ENCODE results near the gene THBS4. TPM values are rescaled to one million over a fixed set of nuclear protein-coding genes. Genes with fewer than 3 reads are reported as not detected.

THBS4 gene
- total RNA-seq (2013): 0.29 TPM
- under 1 TPM in 1 of 3 donors, not detected in 2; 0.03 TPM for polyA plus RNA-seq
- polyA minus RNA-seq: under 0.01 TPM in 1 of 2 replicates, not detected in the other
- total RNA-seq: 0 to 2.3 (median 0.20) reads per million in 11 experiments

DNA sequence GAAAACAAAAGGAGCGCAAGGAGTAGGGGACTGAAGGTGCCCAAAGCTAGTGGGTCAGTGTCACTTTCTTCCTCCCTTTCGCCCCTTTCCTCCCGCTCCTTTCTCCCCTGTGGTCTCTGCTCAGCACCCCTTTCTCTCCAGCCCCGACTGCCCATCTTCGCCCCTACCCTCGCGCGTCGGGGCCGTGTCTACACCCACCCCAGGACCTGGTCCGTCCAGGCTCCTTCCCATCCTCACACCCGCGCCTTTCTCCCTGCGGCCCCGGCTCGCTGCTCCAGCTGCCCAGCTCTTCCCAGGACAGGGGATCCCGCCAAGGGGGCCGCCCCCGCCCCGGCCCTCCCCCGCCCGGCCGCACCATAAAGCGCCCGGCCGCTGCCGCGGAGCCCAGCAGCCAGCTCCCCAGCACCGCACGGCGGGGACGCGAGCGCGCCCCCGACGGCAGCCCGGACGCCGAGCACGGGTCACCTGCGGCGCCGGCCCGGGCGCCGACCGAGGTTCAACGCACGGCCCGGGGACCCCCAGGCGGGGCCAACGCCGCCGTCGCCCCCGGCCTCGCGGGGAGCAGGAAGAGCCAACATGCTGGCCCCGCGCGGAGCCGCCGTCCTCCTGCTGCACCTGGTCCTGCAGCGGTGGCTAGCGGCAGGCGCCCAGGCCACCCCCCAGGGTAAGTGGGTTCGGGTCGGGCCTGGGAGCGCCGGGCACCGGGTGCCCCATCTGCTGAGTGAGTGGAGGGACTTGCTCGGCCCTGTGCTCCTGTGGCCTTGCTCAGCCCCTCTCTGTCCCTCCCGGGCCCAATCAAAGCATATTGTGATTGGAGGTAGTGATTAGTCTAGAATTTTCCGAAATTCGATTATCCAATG lies at the start of gene THBS4:
TSS of gene THBS4 (plus strand) at position 387 of the 860 bp plus-strand sequence. CDS start at position 577, 190 bp downstream.
- TF ChIP-seq, protein P1, sequence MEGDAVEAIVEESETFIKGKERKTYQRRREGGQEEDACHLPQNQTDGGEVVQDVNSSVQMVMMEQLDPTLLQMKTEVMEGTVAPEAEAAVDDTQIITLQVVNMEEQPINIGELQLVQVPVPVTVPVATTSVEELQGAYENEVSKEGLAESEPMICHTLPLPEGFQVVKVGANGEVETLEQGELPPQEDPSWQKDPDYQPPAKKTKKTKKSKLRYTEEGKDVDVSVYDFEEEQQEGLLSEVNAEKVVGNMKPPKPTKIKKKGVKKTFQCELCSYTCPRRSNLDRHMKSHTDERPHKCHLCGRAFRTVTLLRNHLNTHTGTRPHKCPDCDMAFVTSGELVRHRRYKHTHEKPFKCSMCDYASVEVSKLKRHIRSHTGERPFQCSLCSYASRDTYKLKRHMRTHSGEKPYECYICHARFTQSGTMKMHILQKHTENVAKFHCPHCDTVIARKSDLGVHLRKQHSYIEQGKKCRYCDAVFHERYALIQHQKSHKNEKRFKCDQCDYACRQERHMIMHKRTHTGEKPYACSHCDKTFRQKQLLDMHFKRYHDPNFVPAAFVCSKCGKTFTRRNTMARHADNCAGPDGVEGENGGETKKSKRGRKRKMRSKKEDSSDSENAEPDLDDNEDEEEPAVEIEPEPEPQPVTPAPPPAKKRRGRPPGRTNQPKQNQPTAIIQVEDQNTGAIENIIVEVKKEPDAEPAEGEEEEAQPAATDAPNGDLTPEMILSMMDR (IDR thresholded peaks at IDR 0.05): no peak
- Histone ChIP-seq H3K4me2 (replicated peaks; ENCODE audit: extremely low read depth, low read length, poor library complexity, severe bottlenecking) (peak within 1 kb of the TSS; percentile 47), H3K79me2 (ENCODE audit: insufficient read depth, low read length) (no peaks in the 10 kb centered on the region), H3K9me3 (replicated peaks in 1 of 2; ENCODE audit: control insufficient read depth in 1 of 2, insufficient read depth in 1 of 2, low read length in 2 of 2) (peaks cover 0 to 18% of the 10 kb centered on the region in 2 donors), H4K20me1 (ENCODE audit: insufficient read depth, low read length) (no peaks in the 10 kb centered on the region), H3K27me3 (ENCODE audit: control insufficient read depth in 2 of 2, insufficient read depth in 2 of 2, low read length in 2 of 2) (peaks cover 50 to 58% of the 10 kb centered on the region in 2 donors), H3K27ac (ENCODE audit: low read depth in 1 of 2, low read length in 2 of 2) (no peak within 1 kb of the TSS), H2AFZ (ENCODE audit: insufficient read depth, low read depth, low read length, poor library complexity, severe bottlenecking) (no peak within 1 kb of the TSS), H3K4me3 (replicated peaks in 1 of 3; ENCODE audit: low read depth in 2 of 3, low read length in 3 of 3) (peak within 1 kb of the TSS in 1 of 3 experiments; percentile 18), H3K36me3 (replicated peaks in 1 of 2; ENCODE audit: control insufficient read depth in 1 of 2, insufficient read depth in 2 of 2, low read length in 2 of 2) (no peaks in the 10 kb centered on the region), H3K9ac (ENCODE audit: insufficient read depth, low read length, poor library complexity, severe bottlenecking) (no peak within 1 kb of the TSS), H3K4me1 (ENCODE audit: control insufficient read depth in 1 of 2, insufficient read depth in 2 of 2, low read length in 2 of 2) (peaks cover 7% of the 10 kb centered on the region in 2 donors)
- WGBS (ENCODE audit: insufficient coverage): 2% methylated on average over 66 of the region's 76 CpGs
- Mint-ChIP-seq H3K36me3 (peaks cover 0 to 6% of the 10 kb centered on the region in 2 donors), H3K27ac (no peak within 1 kb of the TSS), H3K4me3 (peak within 1 kb of the TSS; percentile 69 to 89), H3K4me1 (peaks cover 11% of the 10 kb centered on the region), H3K27me3 (ENCODE audit: low read depth in 3 of 3) (peaks cover 44 to 60% (median 47%) of the 10 kb centered on the region in 3 donors), H3K9me3 (peaks cover 0 to 10% (median 2%) of the 10 kb centered on the region in 7 donors)
- intact Hi-C loops (cut with micrococcal nuclease): no loop called here
- DNase-seq: no peak

DNA sequence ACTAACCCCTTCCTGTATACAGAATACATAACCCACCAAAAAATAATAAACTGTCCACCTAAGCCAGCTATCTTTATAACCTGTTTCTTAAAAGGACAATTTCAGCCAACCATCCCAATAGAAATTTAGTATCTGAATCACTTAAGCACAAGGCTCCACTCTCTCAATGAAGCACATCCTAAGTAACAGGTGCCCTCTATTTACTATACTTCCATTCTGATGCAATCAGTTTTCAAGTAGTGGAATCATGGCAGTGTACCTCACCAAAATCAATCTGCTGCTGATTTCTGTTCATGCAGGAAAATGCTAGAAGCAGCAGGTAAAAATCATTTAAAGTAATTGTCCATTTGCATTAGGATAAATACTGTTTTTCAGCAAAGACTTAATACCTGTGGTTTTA lies 48.9 kb upstream of the THBS4 start:
- Mint-ChIP-seq H3K27ac (no peak overlapping the region), H3K4me1 (peaks cover 9% of the 10 kb centered on the region), H3K4me3 (no peak overlapping the region), H3K9me3 (peaks cover 0 to 3% (median 2%) of the 10 kb centered on the region in 7 donors), H3K36me3 (peaks cover 60 to 61% of the 10 kb centered on the region in 2 donors), H3K27me3 (ENCODE audit: low read depth in 3 of 3) (no peaks in the 10 kb centered on the region)
- intact Hi-C loops (cut with micrococcal nuclease): loop anchor here in 1 of 2 donors (10.0 kb wide), 1 partner anchor 89 kb away; no protein-coding TSS in a partner anchor
- no peak overlapping the region for H2AFZ ChIP-seq (ENCODE audit: insufficient read depth, low read depth, low read length, poor library complexity, severe bottlenecking)
- peaks cover 9 to 10% of the 10 kb centered on the region in 2 donors for H3K4me1 ChIP-seq (ENCODE audit: control insufficient read depth in 1 of 2, insufficient read depth in 2 of 2, low read length in 2 of 2)
- H3K4me3 ChIP-seq (replicated peaks in 1 of 3; ENCODE audit: low read depth in 2 of 3, low read length in 3 of 3): no peak overlapping the region
- DNase-seq: no peak
- H3K36me3 ChIP-seq (replicated peaks in 1 of 2; ENCODE audit: control insufficient read depth in 1 of 2, insufficient read depth in 2 of 2, low read length in 2 of 2): peaks cover 36 to 63% of the 10 kb centered on the region in 2 donors
- no peak overlapping the region for H3K9ac ChIP-seq (ENCODE audit: insufficient read depth, low read length, poor library complexity, severe bottlenecking)
- TF ChIP-seq, protein P1 (IDR thresholded peaks at IDR 0.05): no peak
- no peaks in the 10 kb centered on the region for H3K27me3 ChIP-seq (ENCODE audit: control insufficient read depth in 2 of 2, insufficient read depth in 2 of 2, low read length in 2 of 2)
- H3K9me3 ChIP-seq (replicated peaks in 1 of 2; ENCODE audit: control insufficient read depth in 1 of 2, insufficient read depth in 1 of 2, low read length in 2 of 2): no peaks in the 10 kb centered on the region
- no peak overlapping the region for H3K27ac ChIP-seq (ENCODE audit: low read depth in 1 of 2, low read length in 2 of 2)
- no peak overlapping the region for H3K4me2 ChIP-seq (replicated peaks; ENCODE audit: extremely low read depth, low read length, poor library complexity, severe bottlenecking)
- no peaks in the 10 kb centered on the region for H4K20me1 ChIP-seq (ENCODE audit: insufficient read depth, low read length)
- no peaks in the 10 kb centered on the region for H3K79me2 ChIP-seq (ENCODE audit: insufficient read depth, low read length)

Measured in CD14-positive monocyte (primary cell).